ENCODE measurements around the gene LRRC4C. TPM values are rescaled to one million over a fixed set of nuclear protein-coding genes. Genes with fewer than 3 reads are reported as not detected.

The LRRC4C gene
- total RNA-seq, 1 donor from 2014 or later = 0.41 TPM

GRCh38 chr11:41346042-41346441 lies 113.4 kb downstream of the LRRC4C start:
- H3K27me3 ChIP-seq (ENCODE audit: low read depth) = no peaks in the 10 kb centered on the region
- DNase-seq = no peak
- no peak for TF ChIP-seq CTCF (IDR thresholded peaks at IDR 0.05; ENCODE audit: borderline replicate concordance)
- no peaks in the 10 kb centered on the region for H3K9me3 ChIP-seq (replicated peaks)
- H3K4me3 ChIP-seq = no peak overlapping the region
- H3K4me1 ChIP-seq = no peaks in the 10 kb centered on the region
- intact Hi-C loops (cut with micrococcal nuclease) = no loop called here
- H3K36me3 ChIP-seq = no peaks in the 10 kb centered on the region
- H3K27ac ChIP-seq (replicated peaks) = no peak overlapping the region

GRCh38 chr11:41334007-41334933 lies 125.2 kb downstream of the LRRC4C start:
- Histone ChIP-seq H3K4me1 (no peaks in the 10 kb centered on the region), H3K9me3 (replicated peaks) (peaks cover 6% of the 10 kb centered on the region), H3K4me3 (no peak overlapping the region), H3K27ac (replicated peaks) (no peak overlapping the region), H3K36me3 (no peaks in the 10 kb centered on the region), H3K27me3 (ENCODE audit: low read depth) (no peaks in the 10 kb centered on the region)
- no peak for DNase-seq
- no peak for TF ChIP-seq CTCF (IDR thresholded peaks at IDR 0.05; ENCODE audit: borderline replicate concordance)
- intact Hi-C loops (cut with micrococcal nuclease) = no loop called here

- H3K27me3 ChIP-seq (ENCODE audit: low read depth) = no peaks in the 10 kb centered on the region
- no peak overlapping the region for H3K27ac ChIP-seq (replicated peaks)
- H3K4me3 ChIP-seq = no peak overlapping the region
- DNase-seq = no peak
- TF ChIP-seq CTCF (IDR thresholded peaks at IDR 0.05; ENCODE audit: borderline replicate concordance) = no peak
- H3K9me3 ChIP-seq (replicated peaks) = peaks cover 6% of the 10 kb centered on the region
- H3K36me3 ChIP-seq = no peaks in the 10 kb centered on the region
- no peaks in the 10 kb centered on the region for H3K4me1 ChIP-seq
- intact Hi-C loops (cut with micrococcal nuclease) = no loop called here
These were observed 126.1 kb downstream of the LRRC4C start for GRCh38 chr11:41333357-41333756.

GRCh38 chr11:41328324-41328723 lies 131.1 kb downstream of the LRRC4C start:
- intact Hi-C loops (cut with micrococcal nuclease) = no loop called here
- Histone ChIP-seq H3K27me3 (ENCODE audit: low read depth) (no peaks in the 10 kb centered on the region), H3K36me3 (no peaks in the 10 kb centered on the region), H3K4me1 (no peaks in the 10 kb centered on the region), H3K4me3 (no peak overlapping the region), H3K9me3 (replicated peaks) (no peaks in the 10 kb centered on the region), H3K27ac (replicated peaks) (no peak overlapping the region)
- no peak for DNase-seq
- TF ChIP-seq CTCF (IDR thresholded peaks at IDR 0.05; ENCODE audit: borderline replicate concordance) = no peak

- DNase-seq = no peak
- Histone ChIP-seq H3K4me3 (no peak overlapping the region), H3K27me3 (ENCODE audit: low read depth) (no peaks in the 10 kb centered on the region), H3K27ac (replicated peaks) (no peak overlapping the region), H3K9me3 (replicated peaks) (peaks cover 11% of the 10 kb centered on the region), H3K4me1 (no peaks in the 10 kb centered on the region), H3K36me3 (no peaks in the 10 kb centered on the region)
- intact Hi-C loops (cut with micrococcal nuclease) = no loop called here
- no peak for TF ChIP-seq CTCF (IDR thresholded peaks at IDR 0.05; ENCODE audit: borderline replicate concordance)
These were observed 136.0 kb downstream of the LRRC4C start for GRCh38 chr11:41323446-41323845.

Measured in left ventricle myocardium inferior (tissue), 1 donor.